Erythroblast (primary cell): ENCODE measurements around the gene MSMP.

Experiments
- GATA1 ChIP-seq: IDR thresholded peaks from 2 replicates; pipeline ENCODE4 v1.6.1; 2011; ENCODE audit warnings: low read depth, mild to moderate bottlenecking, control low read depth, low read length, moderate library complexity
- POLR2A ChIP-seq: IDR thresholded peaks from 2 replicates; pipeline ENCODE4 v1.6.1; 2011; ENCODE audit warnings: mild to moderate bottlenecking, low read length

GRCh38 chr9:35750256-35750531 is 3.9 kb downstream of the MSMP start:
- no peak for TF ChIP-seq POLR2A
- TF ChIP-seq GATA1, result no peak
